ENCODE data around the gene NRARP.
"Not testable (repeated sequence)": the region's sequence is repeated elsewhere in the genome, so short reads cannot be mapped to it uniquely, and the experiment has no call there.

Gene NRARP

DNA sequence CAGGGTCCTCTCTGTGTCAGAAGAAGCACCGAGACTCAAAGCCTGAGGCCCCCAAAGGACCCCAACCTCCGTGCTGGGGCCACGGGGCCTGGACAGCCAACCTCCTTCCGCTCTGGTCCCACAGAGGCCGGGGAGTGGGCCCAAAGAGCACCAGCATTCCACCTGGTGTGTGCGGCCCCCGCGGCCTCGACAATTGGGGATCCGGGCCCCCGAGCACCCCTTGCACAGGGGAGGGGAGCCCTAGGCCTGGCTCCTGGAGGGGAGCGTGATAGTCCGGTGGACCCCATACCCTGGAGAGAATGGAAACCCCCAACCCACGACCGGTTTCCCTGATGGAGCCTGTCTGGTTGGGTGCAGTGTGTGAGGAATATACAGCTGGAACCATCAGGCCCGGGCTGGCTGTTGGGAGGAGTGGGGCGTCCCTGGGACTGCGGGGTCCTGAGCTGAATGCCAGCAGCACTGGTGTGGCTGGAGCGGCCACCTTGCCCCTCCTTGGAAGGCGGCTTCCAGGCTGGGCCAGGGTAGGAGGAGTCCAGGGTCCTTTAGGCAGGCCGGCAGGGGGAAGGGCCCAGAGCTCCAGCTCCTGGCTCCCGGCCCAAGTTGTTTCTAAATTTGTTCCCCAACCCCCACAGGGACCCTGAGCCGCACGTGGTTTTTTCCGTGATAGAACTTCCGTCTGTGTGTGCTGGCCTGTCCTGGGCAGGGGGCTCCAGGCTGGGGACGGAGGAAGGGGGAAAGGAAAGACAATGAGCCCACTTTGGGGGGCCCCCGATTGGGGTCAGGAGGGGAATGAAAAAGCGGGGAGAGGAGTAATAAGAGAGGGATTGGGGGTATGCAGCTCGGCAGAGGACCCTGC is 25.4 kb downstream of the NRARP start:
- peak; percentile 79 for DNase-seq (ENCODE audit: low spot score)

DNA sequence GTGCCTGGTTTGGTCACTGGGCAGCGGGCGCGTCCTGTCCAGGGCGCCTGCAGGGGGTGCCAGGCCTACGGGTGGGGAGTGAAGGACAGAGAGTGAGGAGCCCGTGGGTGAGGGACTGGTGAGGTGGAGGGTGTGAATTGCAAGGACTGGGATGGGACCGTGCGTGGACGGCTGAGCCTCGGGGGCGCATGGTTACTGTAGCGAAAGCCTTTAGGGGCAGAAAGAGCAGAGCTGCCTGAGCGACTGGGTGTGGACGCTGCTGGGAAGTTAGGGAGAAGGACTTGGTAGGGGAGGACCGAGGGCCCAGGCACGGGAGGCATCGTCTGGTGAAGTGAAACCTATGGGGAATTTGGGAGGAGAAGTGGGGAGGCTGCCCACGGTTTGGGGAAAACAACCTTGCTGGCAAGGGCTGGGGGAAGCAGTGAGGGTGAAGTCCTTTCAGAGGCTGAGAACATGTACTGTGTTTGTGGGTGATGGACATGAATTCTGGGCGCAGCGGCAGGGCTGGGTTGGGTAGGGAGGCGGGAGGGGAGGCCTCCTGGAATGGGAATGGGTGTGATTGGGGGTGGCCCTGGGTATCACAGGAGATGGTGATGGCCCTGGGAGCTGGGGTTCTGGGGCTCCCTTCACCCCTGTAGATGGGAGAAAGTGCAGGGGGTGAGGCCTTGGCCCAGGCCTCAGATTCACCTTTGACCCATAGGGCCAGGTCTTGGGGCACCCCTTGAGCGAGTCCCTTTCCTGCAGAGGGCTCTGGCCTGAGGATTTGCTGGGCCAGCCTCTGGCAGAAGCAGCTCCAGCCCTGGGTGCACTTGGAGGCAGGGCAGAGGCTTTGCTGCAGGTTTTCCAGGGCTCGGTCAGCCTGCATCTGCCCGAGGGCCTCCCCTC is 26.2 kb downstream of the NRARP start:
- no peak for DNase-seq (ENCODE audit: low spot score)

DNA sequence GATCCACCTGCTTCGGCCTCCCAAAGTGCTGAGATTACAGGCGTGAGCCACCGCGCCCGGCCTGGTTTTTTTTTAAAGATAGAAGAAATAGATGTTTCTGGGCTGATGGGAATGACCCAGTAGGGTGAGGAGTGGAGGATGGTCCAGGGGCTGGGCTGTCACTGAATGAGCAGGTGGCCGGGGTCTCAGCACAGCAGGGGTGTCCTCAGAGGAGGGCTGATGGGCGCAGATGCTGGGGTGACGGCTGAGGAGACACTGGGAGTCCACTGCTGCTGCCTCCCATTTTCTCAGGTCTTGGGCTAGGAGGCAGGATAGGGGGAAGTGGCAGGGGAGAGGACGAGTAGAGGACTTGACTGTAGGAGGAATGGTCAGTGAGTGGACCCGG is 26.9 kb downstream of the NRARP start:
- no peak for DNase-seq (ENCODE audit: low spot score)

GRCh38 chr9:137273611-137274320 is 28.3 kb downstream of the NRARP start:
- DNase-seq (ENCODE audit: low spot score), result no peak

GRCh38 chr9:137273095-137273490 is 29.0 kb downstream of the NRARP start:
- DNase-seq (ENCODE audit: low spot score), result peak; percentile 67

DNA sequence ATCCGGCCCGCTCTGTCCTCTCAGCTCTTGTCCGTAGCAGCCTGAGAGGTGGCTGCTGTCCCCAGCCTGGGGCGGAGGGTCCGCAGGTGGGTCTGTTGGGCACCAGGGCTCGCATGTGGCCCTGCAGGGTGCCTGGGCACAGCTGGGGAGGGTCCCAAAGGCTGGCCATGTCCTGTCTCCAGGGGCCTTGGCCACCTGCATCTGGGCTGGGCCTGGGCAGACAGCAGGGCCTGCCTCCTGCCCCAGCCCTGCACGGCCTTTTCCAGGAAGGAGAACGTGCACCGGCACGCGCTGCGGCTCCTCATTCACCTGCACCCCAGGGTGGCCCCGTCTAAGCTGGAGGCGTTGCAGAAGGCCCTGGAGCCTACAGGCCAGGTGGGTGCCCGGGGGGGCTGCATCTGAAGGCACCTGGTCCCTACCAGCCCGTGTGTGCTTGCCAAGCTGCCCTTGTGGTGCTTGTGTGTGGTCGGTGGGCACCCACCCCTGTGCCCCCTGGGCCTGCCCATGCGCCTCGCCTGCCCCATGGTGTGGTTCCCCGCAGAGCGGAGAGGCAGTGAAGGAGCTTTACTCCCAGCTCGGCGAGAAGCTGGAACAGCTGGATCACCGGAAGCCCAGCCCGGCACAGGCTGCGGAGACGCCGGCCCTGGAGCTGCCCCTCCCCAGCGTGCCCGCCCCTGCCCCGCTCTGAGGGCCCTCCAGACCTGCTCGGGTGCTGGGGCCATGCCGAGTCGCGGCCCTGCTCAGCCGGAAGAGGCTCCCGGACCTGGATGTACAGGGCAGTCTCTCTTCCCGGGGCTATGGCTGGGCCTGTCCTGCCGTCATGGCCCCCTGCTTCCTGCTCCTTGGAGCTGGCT is 29.6 kb downstream of the NRARP start:
- DNase-seq (ENCODE audit: low spot score), result no peak

DNA sequence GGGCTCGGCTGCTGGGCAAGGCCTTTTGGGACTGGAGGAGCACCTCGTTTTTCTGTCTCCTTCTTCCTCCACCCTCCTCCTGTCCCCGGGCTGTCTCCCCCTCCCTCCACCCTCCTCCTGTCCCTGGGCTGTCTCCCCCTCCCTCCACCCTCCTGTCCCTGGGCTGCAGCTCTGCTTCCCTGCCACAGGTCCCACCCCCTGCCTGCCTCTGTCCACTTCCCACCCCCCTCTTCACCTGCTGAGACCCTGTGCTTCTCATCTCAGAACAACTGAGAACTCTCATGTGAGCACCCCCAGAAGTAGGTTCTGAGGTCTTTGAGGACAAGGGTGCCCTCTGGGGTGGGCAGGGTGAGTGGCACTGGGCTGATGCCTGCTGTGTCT is 30.4 kb downstream of the NRARP start:
- DNase-seq (ENCODE audit: low spot score), result no peak

DNA sequence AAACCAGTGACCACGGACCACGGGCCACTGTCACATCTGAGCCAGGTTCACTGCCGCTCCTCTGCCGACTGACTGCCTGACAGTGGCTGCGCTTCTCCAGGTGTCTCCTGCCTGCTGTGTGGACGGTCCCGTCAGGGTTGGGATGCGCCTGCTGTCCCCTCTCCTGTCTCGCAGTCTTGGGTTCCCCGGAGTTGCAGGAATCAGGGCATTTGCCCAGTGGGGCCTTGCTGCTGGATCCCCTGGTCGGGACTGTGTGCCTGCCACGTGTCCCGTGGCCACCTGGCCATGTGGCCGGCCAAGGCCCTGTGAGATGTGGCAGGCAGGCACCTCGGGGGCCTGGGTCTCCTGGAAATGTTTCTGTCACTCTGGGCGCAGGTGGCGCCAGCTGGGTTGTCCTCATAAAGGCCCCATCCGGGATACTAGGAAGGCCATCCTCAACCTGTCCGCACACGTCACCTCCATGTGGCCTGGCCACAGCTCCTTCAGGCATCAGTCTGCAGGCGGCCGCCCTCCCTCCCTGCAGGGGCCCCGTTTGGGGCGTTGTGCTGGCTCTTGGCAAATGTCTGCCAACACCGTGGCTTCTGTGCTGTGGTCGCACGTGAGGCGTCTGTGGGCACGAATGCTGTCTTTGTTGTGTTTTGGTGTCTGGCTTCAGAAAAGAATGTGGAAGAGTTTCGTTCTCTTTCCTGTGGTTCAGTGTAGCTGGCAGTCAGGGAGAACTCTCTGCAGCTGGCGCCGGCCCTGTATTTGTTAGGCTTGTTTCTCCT is 31.0 kb downstream of the NRARP start:
- no peak for DNase-seq (ENCODE audit: low spot score)

GRCh38 chr9:137269231-137269772 is 32.8 kb downstream of the NRARP start:
- no peak for DNase-seq (ENCODE audit: low spot score)

GRCh38 chr9:137268538-137269201 is 33.4 kb downstream of the NRARP start:
- no peak for DNase-seq (ENCODE audit: low spot score)

DNA sequence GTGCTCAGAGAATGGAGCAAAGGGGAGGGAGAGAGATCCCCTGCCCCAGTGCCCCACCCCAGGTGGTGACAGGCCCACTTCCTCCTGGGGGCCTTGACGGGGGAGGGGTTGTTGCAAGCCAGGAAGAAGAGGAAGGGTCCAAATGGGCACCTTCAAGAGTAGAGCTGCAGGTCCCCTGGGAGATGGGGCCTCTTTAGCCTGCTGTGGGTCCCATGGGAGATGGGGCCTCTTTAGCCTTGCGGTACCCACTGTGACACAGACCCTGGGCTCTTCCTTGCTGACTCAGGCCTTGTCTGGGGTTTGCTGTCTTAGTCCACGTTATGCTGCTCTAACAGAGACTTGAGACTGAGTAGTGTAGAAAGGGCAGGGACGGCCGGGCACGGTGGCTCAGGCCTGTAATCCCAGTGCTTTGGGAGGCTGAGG is 34.1 kb downstream of the NRARP start:
- DNase-seq (ENCODE audit: low spot score), result no peak

GRCh38 chr9:137266585-137267453 is 35.3 kb downstream of the NRARP start:
- no peak for DNase-seq (ENCODE audit: low spot score)

GRCh38 chr9:137266162-137266527 is 35.9 kb downstream of the NRARP start:
- no peak for DNase-seq (ENCODE audit: low spot score)

- DNase-seq (ENCODE audit: low spot score), result no peak
These were observed 36.4 kb downstream of the NRARP start for GRCh38 chr9:137265496-137266161.

DNA sequence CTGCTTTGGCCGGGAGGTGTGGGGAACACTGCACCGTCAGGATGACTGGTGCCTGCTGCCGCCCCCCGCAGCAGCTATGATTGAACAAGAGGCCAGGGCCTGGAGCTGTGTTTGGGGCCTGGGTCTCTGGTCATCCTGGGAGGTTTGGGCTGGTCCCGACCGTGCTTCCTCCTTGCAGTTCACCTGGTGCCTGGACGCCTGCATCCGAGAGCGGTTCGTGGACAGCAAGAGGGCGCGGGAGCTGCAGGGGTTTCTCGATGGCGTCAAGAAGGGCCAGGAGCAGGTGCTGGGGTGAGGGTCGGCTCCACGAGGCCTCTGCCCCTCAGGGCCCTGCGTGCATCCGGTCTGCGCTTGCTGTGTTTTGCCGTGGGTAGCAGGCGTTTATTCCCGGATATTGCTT is 38.0 kb downstream of the NRARP start:
- DNase-seq (ENCODE audit: low spot score), result no peak

DNA sequence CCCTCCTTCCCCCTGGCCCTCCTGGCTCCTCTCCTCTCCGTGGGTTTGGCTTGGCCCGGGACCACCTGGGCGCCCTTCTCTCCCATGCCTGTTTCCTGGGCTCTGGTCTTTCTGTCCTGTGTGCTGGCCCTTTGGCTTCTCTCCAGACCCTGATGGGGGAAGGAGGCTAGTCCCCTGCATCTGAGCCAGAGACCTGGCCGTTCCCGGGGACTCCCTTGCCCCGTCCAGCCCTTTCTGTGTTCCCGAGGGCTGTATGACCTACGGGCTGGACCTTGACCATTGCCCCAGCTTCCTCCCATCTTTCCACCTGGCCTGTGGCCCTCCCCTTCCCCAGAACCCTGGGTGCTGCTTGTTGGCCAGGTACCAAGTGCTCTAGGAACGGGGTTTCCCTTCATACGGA is 38.6 kb downstream of the NRARP start:
- DNase-seq (ENCODE audit: low spot score), result no peak

GRCh38 chr9:137262909-137263285 is 39.2 kb downstream of the NRARP start:
- DNase-seq (ENCODE audit: low spot score), result no peak

- not testable (repeated sequence) for DNase-seq (ENCODE audit: low spot score)
These were observed 39.7 kb downstream of the NRARP start for GRCh38 chr9:137262173-137262908.

All from iPS-NIHi11 (cell line).